ENCODE measurements around the gene CFAP410. TPM values are rescaled to one million over a fixed set of nuclear protein-coding genes. Genes with fewer than 3 reads are reported as not detected.

CFAP410 gene
- total RNA-seq, 2 donors from 2014 or later = 33.1 to 35.7 TPM

DNA sequence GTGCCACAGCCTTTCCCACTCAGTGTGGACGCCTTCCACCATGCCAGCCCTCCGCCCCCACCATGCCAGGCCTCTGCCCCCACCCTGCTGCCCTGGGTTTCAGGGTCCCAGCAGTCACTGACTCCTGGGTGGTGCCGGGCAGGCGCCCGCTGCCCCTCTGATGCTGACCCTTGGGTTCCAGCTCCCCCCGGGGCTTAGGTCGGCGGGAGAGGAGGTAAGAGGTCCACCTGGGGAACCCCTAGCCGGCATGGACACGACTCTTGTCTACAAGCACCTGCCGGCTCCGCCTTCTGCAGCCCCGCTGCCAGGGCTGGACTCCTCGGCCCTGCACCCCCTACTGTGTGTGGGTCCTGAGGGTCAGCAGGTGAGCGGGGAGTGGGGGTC, 46.4 kb downstream of the CFAP410 start:
- H3K9ac ChIP-seq (ENCODE audit: extremely low read depth, low read length, poor library complexity, severe bottlenecking) = no peak overlapping the region
- Mint-ChIP-seq H3K27me3 (ENCODE audit: insufficient read depth) (no peaks in the 10 kb centered on the region), H3K4me1 (no peaks in the 10 kb centered on the region), H3K4me3 (no peak overlapping the region), H3K27ac (no peak overlapping the region), H3K9me3 (no peaks in the 10 kb centered on the region), H3K36me3 (ENCODE audit: low read depth) (no peaks in the 10 kb centered on the region)
- no peak overlapping the region for H3K27ac ChIP-seq (ENCODE audit: low read depth, low read length)
- H3K4me3 ChIP-seq (ENCODE audit: low read length) = no peak overlapping the region
- H3K9me3 ChIP-seq (ENCODE audit: control insufficient read depth, low read length) = no peaks in the 10 kb centered on the region
- H3K4me1 ChIP-seq (ENCODE audit: control insufficient read depth, insufficient read depth, low read length) = no peaks in the 10 kb centered on the region
- no peaks in the 10 kb centered on the region for H3K36me3 ChIP-seq (ENCODE audit: control insufficient read depth, insufficient read depth, low read length)
- TF ChIP-seq CTCF (conservative IDR thresholded peaks at IDR 0.05) = no peak
- 90 to 98% methylated on average over 8 to 15 of the region's 15 CpGs for WGBS, 2 experiments (ENCODE audit: insufficient coverage in 1 of 2, insufficient read length in 1 of 2)
- no peaks in the 10 kb centered on the region for H3K27me3 ChIP-seq (ENCODE audit: control insufficient read depth, insufficient read depth, low read length, poor library complexity, severe bottlenecking)
- DNase-seq = no peak

GRCh38 chr21:44291936-44292811, 47.0 kb downstream of the CFAP410 start:
- no peak overlapping the region for H3K27ac ChIP-seq (ENCODE audit: low read depth, low read length)
- 83 to 85% methylated on average over 8 to 25 of the region's 25 CpGs for WGBS, 2 experiments (ENCODE audit: insufficient coverage in 1 of 2, insufficient read length in 1 of 2)
- no peaks in the 10 kb centered on the region for H3K9me3 ChIP-seq (ENCODE audit: control insufficient read depth, low read length)
- Mint-ChIP-seq H3K36me3 (ENCODE audit: low read depth) (no peaks in the 10 kb centered on the region), H3K9me3 (no peaks in the 10 kb centered on the region), H3K27ac (no peak overlapping the region), H3K4me3 (no peak overlapping the region), H3K27me3 (ENCODE audit: insufficient read depth) (no peaks in the 10 kb centered on the region), H3K4me1 (no peaks in the 10 kb centered on the region)
- DNase-seq = no peak
- H3K4me3 ChIP-seq (ENCODE audit: low read length) = no peak overlapping the region
- H3K4me1 ChIP-seq (ENCODE audit: control insufficient read depth, insufficient read depth, low read length) = no peaks in the 10 kb centered on the region
- H3K27me3 ChIP-seq (ENCODE audit: control insufficient read depth, insufficient read depth, low read length, poor library complexity, severe bottlenecking) = no peaks in the 10 kb centered on the region
- H3K36me3 ChIP-seq (ENCODE audit: control insufficient read depth, insufficient read depth, low read length) = no peaks in the 10 kb centered on the region
- no peak for TF ChIP-seq CTCF (conservative IDR thresholded peaks at IDR 0.05)
- H3K9ac ChIP-seq (ENCODE audit: extremely low read depth, low read length, poor library complexity, severe bottlenecking) = no peak overlapping the region

DNA sequence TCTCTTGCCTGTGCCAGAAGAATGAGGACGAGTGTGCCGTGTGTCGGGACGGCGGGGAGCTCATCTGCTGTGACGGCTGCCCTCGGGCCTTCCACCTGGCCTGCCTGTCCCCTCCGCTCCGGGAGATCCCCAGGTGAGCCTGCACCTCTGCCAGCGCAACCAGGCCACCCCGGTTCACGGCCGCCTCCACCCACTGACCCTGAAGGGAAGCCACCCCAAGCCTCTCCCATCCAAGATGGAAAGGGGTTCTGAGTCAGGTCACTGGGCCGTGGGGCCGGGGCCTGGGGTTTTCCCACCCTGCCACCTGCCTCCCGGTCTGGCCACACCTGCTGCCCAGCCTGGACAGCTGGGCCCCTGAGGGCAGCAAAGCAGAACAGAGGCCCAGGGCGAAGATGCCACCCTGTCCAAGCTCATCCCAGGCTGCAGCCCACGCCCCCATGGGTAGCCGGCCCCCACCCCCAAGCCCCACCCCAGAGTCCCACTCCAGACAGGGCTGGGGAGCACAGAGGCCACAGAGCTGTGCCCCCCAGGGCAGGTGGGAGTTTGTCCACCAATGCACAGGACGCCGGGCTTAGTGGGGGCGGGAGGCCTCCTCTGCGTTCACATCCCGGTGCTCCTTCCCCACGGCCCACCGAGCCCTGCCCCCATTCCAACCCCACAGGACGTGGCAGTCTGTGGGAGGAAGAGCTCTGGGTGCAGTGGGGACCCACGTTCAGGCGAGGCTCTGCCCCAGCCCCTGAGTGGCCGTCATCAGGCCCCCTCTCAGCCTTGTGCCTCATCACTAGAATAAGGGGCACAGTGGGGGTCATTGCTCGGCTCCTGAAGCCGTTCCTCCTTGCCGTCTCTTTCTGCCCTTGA, 47.9 kb downstream of the CFAP410 start:
- Histone ChIP-seq H3K9me3 (ENCODE audit: control insufficient read depth, low read length) (no peaks in the 10 kb centered on the region), H3K9ac (ENCODE audit: extremely low read depth, low read length, poor library complexity, severe bottlenecking) (no peak overlapping the region), H3K4me3 (ENCODE audit: low read length) (no peak overlapping the region), H3K27ac (ENCODE audit: low read depth, low read length) (no peak overlapping the region), H3K27me3 (ENCODE audit: control insufficient read depth, insufficient read depth, low read length, poor library complexity, severe bottlenecking) (no peaks in the 10 kb centered on the region), H3K4me1 (ENCODE audit: control insufficient read depth, insufficient read depth, low read length) (peaks cover 3% of the 10 kb centered on the region), H3K36me3 (ENCODE audit: control insufficient read depth, insufficient read depth, low read length) (no peaks in the 10 kb centered on the region)
- Mint-ChIP-seq H3K27ac (no peak overlapping the region), H3K36me3 (ENCODE audit: low read depth) (no peaks in the 10 kb centered on the region), H3K9me3 (no peaks in the 10 kb centered on the region), H3K4me3 (no peak overlapping the region), H3K27me3 (ENCODE audit: insufficient read depth) (no peaks in the 10 kb centered on the region), H3K4me1 (no peaks in the 10 kb centered on the region)
- DNase-seq = no peak
- no peak for TF ChIP-seq CTCF (conservative IDR thresholded peaks at IDR 0.05)
- 92 to 95% methylated on average over 19 to 33 of the region's 33 CpGs for WGBS, 2 experiments (ENCODE audit: insufficient coverage in 1 of 2, insufficient read length in 1 of 2)
